Measurements from ENCODE around the gene LRRN1.

DNA sequence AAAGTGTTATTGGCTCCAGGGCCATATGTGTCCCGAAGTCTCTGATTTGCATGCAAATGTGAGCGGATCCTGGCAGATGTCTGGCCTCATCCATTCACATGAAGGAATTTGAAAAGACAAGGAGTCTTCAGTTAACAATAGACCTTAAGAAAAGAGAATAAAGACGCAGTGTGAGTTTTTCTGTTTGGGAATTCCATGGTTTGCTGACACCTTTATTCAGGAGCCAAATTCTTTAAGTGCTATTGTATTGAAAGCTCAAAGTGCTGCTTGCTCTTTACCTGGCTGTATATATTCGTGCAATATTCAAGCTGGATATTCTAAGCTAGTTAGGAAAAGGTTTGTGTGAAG is 2.2 kb downstream of the LRRN1 start:
- TF ChIP-seq, protein P1, sequence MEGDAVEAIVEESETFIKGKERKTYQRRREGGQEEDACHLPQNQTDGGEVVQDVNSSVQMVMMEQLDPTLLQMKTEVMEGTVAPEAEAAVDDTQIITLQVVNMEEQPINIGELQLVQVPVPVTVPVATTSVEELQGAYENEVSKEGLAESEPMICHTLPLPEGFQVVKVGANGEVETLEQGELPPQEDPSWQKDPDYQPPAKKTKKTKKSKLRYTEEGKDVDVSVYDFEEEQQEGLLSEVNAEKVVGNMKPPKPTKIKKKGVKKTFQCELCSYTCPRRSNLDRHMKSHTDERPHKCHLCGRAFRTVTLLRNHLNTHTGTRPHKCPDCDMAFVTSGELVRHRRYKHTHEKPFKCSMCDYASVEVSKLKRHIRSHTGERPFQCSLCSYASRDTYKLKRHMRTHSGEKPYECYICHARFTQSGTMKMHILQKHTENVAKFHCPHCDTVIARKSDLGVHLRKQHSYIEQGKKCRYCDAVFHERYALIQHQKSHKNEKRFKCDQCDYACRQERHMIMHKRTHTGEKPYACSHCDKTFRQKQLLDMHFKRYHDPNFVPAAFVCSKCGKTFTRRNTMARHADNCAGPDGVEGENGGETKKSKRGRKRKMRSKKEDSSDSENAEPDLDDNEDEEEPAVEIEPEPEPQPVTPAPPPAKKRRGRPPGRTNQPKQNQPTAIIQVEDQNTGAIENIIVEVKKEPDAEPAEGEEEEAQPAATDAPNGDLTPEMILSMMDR (conservative IDR thresholded peaks at IDR 0.05; ENCODE audit: low read length): no peak
- TF ChIP-seq EZH2phosphoT487 (IDR thresholded peaks at IDR 0.05; ENCODE audit: borderline replicate concordance, low read depth, low read length): no peak
